ENCODE data around the gene PLXNB2. TPM values are rescaled to one million over a fixed set of nuclear protein-coding genes. Genes with fewer than 3 reads are reported as not detected.

PLXNB2 gene
- polyA plus RNA-seq, 1 of the 3 experiments (the other 2 are of a cell fraction): 108 TPM

DNA sequence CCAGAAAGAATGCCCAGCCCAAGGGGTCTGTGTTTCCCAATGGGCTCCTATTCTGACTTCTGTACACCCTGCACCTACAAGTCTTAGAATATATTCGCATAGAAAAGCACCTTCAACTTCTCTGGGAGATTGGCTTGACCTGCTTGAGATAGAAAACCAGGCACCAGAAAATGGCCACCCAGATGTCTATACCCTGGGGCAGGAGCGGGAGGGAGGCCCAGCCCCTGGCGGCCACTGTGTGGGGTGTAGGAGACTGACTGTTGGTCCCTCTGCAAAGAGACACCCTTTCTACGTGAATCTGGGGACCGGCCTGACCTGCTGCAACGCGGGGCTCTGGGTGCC lies 10.9 kb upstream of the PLXNB2 start:
- H3K27ac ChIP-seq (ENCODE audit: low read depth in 2 of 2, low read length in 1 of 2): no peak overlapping the region
- ChIA-PET CTCF (interaction anchor here (1.8 kb wide), 1 partner anchor 208 kb away, joined by 5 read pairs; the partner anchor contains the start of gene SCO2), POLR2A (no interaction called here)
- no peak for TF ChIP-seq RCOR1 (IDR thresholded peaks at IDR 0.05; ENCODE audit: low read length)
- no peak for TF ChIP-seq FOSL2 (IDR thresholded peaks at IDR 0.05; ENCODE audit: borderline replicate concordance, low read depth)
- no peak for TF ChIP-seq ELF1 (IDR thresholded peaks at IDR 0.05)
- TF ChIP-seq USF1 (IDR thresholded peaks at IDR 0.05; ENCODE audit: borderline replicate concordance, low read depth): no peak
- TF ChIP-seq JUND (IDR thresholded peaks at IDR 0.05): no peak
- no peak for TF ChIP-seq TCF12 (IDR thresholded peaks at IDR 0.05)
- TF ChIP-seq USF2 (IDR thresholded peaks at IDR 0.05; ENCODE audit: borderline replicate concordance, low read depth, low read length): no peak
- TF ChIP-seq TEAD4 (IDR thresholded peaks at IDR 0.05; ENCODE audit: borderline replicate concordance, insufficient read depth): no peak
- no peak for TF ChIP-seq FOXM1 (IDR thresholded peaks at IDR 0.05; ENCODE audit: low read depth)
- no peak for TF ChIP-seq SIN3A (IDR thresholded peaks at IDR 0.05; ENCODE audit: borderline replicate concordance, low read depth, low read length)
- no peak for TF ChIP-seq IRF3 (IDR thresholded peaks at IDR 0.05; ENCODE audit: low read depth, low read length)
- no peak for TF ChIP-seq CHD2 (IDR thresholded peaks at IDR 0.05; ENCODE audit: low read length, partially characterized antibody)
- no peak for TF ChIP-seq NRF1 (IDR thresholded peaks at IDR 0.05; ENCODE audit: low read depth, low read length)
- no peak for TF ChIP-seq RAD21 (IDR thresholded peaks at IDR 0.05; ENCODE audit: low read length)
- H2AFZ ChIP-seq (ENCODE audit: low read depth): no peak overlapping the region
- H3K9me3 ChIP-seq: no peaks in the 10 kb centered on the region
- H4K20me1 ChIP-seq (ENCODE audit: insufficient read depth): no peaks in the 10 kb centered on the region
- H3K36me3 ChIP-seq (replicated peaks in 1 of 2; ENCODE audit: control insufficient read depth in 1 of 2, insufficient read depth in 2 of 2, low read length in 1 of 2): no peaks in the 10 kb centered on the region
- no peak overlapping the region for H3K4me2 ChIP-seq
- H3K9ac ChIP-seq: no peak overlapping the region
- H3K27me3 ChIP-seq (ENCODE audit: insufficient read depth): no peaks in the 10 kb centered on the region
- DNase-seq: peak; percentile 54
- H3F3A ChIP-seq (replicated peaks; ENCODE audit: insufficient read depth): no peaks in the 10 kb centered on the region
- no peak overlapping the region for H3K4me3 ChIP-seq (ENCODE audit: low read depth in 2 of 2, low read length in 1 of 2)
- no peaks in the 10 kb centered on the region for H3K79me2 ChIP-seq (ENCODE audit: insufficient read depth)
- H3K9me2 ChIP-seq: no peaks in the 10 kb centered on the region
- no peaks in the 10 kb centered on the region for H3K4me1 ChIP-seq (ENCODE audit: control insufficient read depth in 1 of 2, insufficient read depth in 2 of 2, low read depth in 1 of 2, low read length in 1 of 2)
- WGBS (ENCODE audit: low lambda C conversion rate): 90% methylated on average over 3 of the region's 7 CpGs

DNA sequence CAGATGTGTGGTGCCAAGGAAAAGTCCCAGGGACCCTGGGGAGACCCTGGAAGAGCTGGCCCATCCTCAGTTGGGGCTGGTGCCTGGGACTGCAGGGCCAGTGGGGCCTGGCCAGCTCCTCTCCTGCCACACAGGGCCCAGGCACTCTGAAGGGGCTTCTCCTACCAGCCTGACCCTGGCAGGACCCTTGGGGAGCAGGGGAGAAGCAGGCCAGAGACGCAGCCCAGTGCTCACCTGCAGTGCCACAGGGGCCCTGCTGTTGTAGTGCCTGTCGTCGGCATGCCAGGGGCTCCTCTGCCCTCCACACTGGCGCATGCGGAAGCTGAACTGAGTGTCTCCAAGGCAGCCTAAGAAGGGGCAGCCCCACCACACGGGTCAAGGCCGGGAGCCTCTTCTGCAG lies 10.2 kb upstream of the PLXNB2 start:
- Histone ChIP-seq H3K36me3 (replicated peaks in 1 of 2; ENCODE audit: control insufficient read depth in 1 of 2, insufficient read depth in 2 of 2, low read length in 1 of 2) (no peaks in the 10 kb centered on the region), H3K4me2 (no peak overlapping the region), H2AFZ (ENCODE audit: low read depth) (no peak overlapping the region), H3K27me3 (ENCODE audit: insufficient read depth) (no peaks in the 10 kb centered on the region), H3K9me3 (no peaks in the 10 kb centered on the region), H3K9ac (no peak overlapping the region), H3K4me1 (ENCODE audit: control insufficient read depth in 1 of 2, insufficient read depth in 2 of 2, low read depth in 1 of 2, low read length in 1 of 2) (no peaks in the 10 kb centered on the region), H3K9me2 (no peaks in the 10 kb centered on the region), H3K4me3 (ENCODE audit: low read depth in 2 of 2, low read length in 1 of 2) (no peak overlapping the region), H3K79me2 (ENCODE audit: insufficient read depth) (no peaks in the 10 kb centered on the region), H3K27ac (ENCODE audit: low read depth in 2 of 2, low read length in 1 of 2) (no peak overlapping the region), H4K20me1 (ENCODE audit: insufficient read depth) (no peaks in the 10 kb centered on the region), H3F3A (replicated peaks; ENCODE audit: insufficient read depth) (no peaks in the 10 kb centered on the region)
- TF ChIP-seq JUND (IDR thresholded peaks at IDR 0.05): no peak
- TF ChIP-seq FOXJ3 (CRISPR knock-in tag; IDR thresholded peaks at IDR 0.05): no peak
- no peak for TF ChIP-seq EZH2phosphoT487 (IDR thresholded peaks at IDR 0.05; ENCODE audit: borderline replicate concordance, low read depth)
- TF ChIP-seq RXRA (IDR thresholded peaks at IDR 0.05; ENCODE audit: borderline replicate concordance, low read depth): no peak
- TF ChIP-seq FOXM1 (IDR thresholded peaks at IDR 0.05; ENCODE audit: low read depth): no peak
- no peak for TF ChIP-seq TAF1 (IDR thresholded peaks at IDR 0.05; ENCODE audit: borderline replicate concordance, low read depth, low read length)
- no peak for TF ChIP-seq USF1 (IDR thresholded peaks at IDR 0.05; ENCODE audit: borderline replicate concordance, low read depth)
- 77% methylated on average over 4 of the region's 7 CpGs for WGBS (ENCODE audit: low lambda C conversion rate)
- ChIA-PET POLR2A (interaction anchor here (0.5 to 1.0 kb wide), 2 partner anchors 49 to 75 kb away, joined by 3 to 4 read pairs; no protein-coding TSS in a partner anchor), CTCF (interaction anchor here (0.8 to 1.8 kb wide), 2 partner anchors 44 to 208 kb away, joined by 3 to 5 read pairs; partner anchors contain the start of gene SCO2)
- DNase-seq: peak; percentile 23

All from SK-N-SH (cell line).